Mononuclear cell (primary cell): ENCODE measurements around the gene ACY1. TPM values are rescaled to one million over a fixed set of nuclear protein-coding genes. Genes with fewer than 3 reads are reported as not detected.
A peak's percentile ranks its signal among the peaks of the same experiment; 100 is the strongest.
"Not testable (repeated sequence)": the region's sequence is repeated elsewhere in the genome, so short reads cannot be mapped to it uniquely, and the experiment has no call there.

Experiments
- H3K27me3 ChIP-seq: 2 replicates; pipeline ENCODE4 v1.6.0; 2011; ENCODE audit warnings: low read length, control low read depth; ENCODE audit not compliant: insufficient read depth
- H3K4me1 ChIP-seq: 2 replicates; pipeline ENCODE4 v1.5.1; 2011; ENCODE audit warnings: mild to moderate bottlenecking, low read length, control low read depth; ENCODE audit not compliant: insufficient read depth
- H3K4me3 ChIP-seq: 2 replicates; pipeline ENCODE4 v1.5.1; 2011; ENCODE audit warnings: mild to moderate bottlenecking, low read length, moderate library complexity
- H3K9me3 ChIP-seq: 2 replicates; pipeline ENCODE4 v1.5.1; 2011; ENCODE audit warnings: low read depth, mild to moderate bottlenecking, control low read depth, low read length
- total RNA-seq: library from RNA; depleted of rRNA; stranded (reverse); fragments of >200 nt; gene quantifications from one replicate; pipeline ENCODE4 v1.2.3, GENCODE V29; 2012

Gene ACY1
- total RNA-seq, 1 donor = 3.3 TPM

DNA sequence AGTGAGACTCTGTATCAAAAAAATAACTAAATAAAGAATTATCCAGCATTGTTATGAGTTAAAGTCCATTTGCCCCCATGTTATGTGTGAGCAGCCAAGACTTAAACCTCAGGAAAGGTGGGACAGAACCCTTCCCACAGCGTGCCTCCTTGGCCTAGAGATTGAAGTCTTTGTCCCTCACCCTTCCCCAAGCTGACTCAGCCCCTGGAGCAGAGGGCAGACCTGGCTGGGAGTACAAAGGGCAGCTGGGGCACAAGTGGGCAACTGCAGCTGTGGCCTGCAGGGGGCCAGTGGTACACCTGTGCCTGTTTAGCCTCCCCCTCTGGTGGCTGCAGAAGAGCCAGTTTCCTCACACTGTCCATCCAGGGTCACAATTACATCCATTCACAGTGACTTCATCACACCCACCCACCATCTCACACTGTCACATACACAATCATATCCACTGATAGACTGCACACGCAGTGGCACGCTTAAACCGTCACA is 940 bp upstream of the ACY1 start:
- Histone ChIP-seq H3K9me3 (no peaks in the 10 kb centered on the region), H3K4me1 (peaks cover 26% of the 10 kb centered on the region), H3K4me3 (peak overlapping the region; percentile 54), H3K27me3 (no peaks in the 10 kb centered on the region)

GRCh38 chr3:51983578-51984268 is 388 bp downstream of the ACY1 start:
- peaks cover 26% of the 10 kb centered on the region for H3K4me1 ChIP-seq

DNA sequence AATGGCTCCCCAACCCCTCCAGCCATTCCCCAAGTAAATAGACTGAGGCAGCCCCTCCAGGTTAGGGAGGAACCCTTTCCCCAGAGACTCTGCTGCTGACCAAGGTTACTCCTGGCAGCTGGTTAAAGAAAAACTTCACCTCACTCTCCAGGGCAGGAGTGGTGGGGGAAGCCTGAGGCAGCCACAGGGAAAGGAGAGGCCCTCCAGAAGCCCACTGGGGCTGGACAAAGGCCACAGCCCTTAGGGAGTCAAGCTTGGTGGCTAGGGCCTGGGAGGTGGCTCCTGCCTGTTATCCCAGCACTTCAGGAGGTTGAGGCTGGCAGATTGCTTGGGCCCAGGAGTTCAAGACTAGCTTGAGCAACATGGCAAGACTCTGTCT is 923 bp downstream of the ACY1 start:
- Histone ChIP-seq H3K27me3 (no peaks in the 10 kb centered on the region), H3K9me3 (no peaks in the 10 kb centered on the region), H3K4me3 (no peak overlapping the region), H3K4me1 (peaks cover 26% of the 10 kb centered on the region)

More at GRCh38 chr3:51983578-51984268, 388 bp downstream of the ACY1 start:
- H3K27me3 ChIP-seq = no peaks in the 10 kb centered on the region
- H3K9me3 ChIP-seq = no peaks in the 10 kb centered on the region
- H3K4me3 ChIP-seq = peak overlapping the region; percentile 54

DNA sequence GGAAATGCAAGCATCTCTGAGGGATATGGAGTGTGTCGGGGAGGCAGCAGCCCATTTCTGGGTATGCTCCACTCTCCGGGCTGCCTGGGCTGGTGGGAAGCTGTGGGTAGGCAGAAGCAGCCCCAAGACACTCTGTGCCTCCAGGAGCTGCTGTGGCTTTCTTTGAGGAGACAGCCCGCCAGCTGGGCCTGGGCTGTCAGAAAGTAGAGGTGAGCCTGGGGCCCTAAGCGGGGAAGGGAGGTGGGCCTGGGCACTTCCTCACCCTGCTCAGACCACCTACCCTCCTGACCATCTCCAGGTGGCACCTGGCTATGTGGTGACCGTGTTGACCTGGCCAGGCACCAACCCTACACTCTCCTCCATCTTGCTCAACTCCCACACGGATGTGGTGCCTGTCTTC is 1.7 kb downstream of the ACY1 start:
- Histone ChIP-seq H3K4me3 (no peak overlapping the region), H3K9me3 (no peaks in the 10 kb centered on the region), H3K4me1 (peaks cover 26% of the 10 kb centered on the region), H3K27me3 (no peaks in the 10 kb centered on the region)

DNA sequence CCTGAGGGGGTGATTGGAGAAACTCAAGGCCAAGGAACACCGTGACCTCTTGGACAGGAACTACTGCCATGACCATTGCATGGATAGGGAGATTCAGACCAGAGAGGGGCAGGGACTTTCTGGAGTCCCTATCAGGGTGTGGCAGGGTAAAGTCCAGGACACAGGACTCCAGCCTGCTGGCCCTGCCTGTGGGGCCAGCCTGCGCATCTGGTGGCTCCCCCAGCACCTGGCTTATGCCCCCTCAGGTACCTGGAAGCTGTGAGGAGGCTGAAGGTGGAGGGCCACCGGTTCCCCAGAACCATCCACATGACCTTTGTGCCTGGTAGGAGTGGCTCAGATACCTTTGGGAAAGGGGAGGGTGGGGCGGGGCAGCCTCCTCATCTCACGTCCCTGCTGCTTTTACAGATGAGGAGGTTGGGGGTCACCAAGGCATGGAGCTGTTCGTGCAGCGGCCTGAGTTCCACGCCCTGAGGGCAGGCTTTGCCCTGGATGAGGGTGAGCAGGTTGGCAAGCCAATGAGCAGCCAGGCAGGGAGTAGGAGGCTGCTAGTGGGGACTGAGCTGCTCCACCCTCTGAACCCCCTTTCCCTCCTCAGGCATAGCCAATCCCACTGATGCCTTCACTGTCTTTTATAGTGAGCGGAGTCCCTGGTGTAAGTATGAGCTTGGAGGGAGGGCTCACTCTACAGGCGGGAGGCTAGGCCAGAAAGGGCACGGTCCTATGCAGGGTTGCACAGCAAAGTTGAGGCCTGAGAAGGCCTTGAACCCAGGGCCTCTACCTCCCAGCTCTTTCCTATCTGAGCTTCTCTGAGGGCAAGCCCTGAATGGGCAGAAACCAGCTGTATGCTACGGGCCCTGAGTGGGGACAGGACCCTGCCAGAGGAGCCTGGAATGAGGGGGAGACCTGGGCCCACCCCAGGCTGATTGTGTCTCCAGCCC is 2.9 kb downstream of the ACY1 start:
- peaks cover 25% of the 10 kb centered on the region for H3K4me1 ChIP-seq

DNA sequence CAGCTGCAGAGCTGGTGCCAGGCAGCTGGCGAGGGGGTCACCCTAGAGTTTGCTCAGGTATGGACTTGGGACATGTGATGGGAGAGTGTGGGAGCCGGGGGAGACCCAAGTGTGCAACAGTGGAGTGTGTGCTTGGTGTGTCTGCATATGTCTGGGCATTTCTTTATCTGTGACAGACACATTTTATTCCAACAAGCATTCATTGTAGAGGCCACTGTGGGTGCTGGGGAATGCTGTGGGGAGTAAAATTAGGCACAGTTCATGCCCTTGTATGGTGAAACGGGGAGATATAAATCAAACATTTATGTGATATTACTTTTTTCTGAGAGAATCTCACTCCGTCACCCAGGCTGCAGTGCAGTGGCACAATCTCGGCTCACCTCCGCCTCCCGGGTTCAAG is 4.2 kb downstream of the ACY1 start:
- Histone ChIP-seq H3K27me3 (no peaks in the 10 kb centered on the region), H3K9me3 (no peaks in the 10 kb centered on the region), H3K4me1 (peaks cover 12% of the 10 kb centered on the region), H3K4me3 (no peak overlapping the region)

More for the DNA sequence above, 2.9 kb downstream of the ACY1 start:
- no peaks in the 10 kb centered on the region for H3K9me3 ChIP-seq
- no peak overlapping the region for H3K4me3 ChIP-seq
- H3K27me3 ChIP-seq = no peaks in the 10 kb centered on the region

GRCh38 chr3:51988286-51989146 is 5.2 kb downstream of the ACY1 start:
- Histone ChIP-seq H3K27me3 (no peaks in the 10 kb centered on the region), H3K9me3 (no peaks in the 10 kb centered on the region), H3K4me3 (no peak overlapping the region), H3K4me1 (peaks cover 5% of the 10 kb centered on the region)

DNA sequence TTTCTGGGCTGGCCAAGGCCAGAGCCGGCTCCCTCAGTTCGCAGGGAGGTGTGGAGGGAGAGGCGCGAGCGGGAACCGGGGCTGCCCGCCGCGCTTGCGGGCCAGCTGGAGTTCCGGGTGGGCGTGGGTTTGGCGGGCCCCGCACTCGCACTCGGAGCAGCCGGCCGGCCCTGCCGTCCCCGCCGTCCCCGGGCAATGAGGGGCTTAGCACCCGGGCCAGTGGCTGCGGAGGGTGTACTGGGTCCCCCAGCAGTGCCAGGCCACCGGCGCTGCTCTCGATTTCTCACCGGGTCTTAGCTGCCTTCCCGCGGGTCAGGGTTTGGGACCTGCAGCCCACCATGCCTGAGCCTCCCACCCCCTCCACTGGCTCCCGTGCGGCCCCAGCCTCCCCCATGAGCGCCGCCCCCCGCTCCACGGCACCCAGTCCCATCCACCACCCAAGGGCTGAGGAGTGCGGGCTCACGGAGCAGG is 7.2 kb downstream of the ACY1 start:
- peaks cover 14% of the 10 kb centered on the region for H3K4me1 ChIP-seq
- not testable (repeated sequence) for H3K9me3 ChIP-seq, H3K4me3 ChIP-seq, H3K27me3 ChIP-seq

DNA sequence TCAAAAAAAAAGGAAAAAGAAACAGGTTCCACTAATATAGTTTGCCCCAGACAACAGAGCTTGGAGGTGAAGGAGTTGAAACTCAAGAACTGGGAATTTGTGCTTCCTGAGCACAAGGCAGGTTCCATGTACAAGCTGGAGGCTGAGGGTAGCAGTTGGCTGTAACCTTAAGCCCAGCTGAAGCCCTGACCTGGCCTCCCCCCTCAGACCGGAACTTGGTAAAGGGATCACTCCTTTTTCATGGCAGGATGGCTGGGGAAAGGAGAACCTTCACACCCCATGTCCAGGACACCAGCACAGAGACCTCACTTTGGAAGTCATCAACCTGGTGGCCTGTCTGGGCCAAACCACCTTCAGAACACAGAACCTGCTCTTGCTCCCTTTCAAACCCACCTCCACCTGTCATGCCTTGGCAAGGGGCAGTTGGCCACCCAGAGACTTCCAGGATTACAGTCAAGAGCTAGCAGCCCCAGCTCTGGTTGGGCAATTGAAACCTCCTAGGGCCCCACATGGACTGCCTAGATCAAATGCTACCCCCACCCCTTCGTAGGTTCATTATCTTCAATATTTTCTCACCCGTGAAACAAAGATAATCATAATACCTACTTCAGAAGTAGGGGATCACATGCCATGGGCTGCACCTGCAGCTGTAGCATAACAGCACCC is 8.8 kb downstream of the ACY1 start:
- Histone ChIP-seq H3K4me3 (no peak overlapping the region), H3K9me3 (no peaks in the 10 kb centered on the region), H3K27me3 (no peaks in the 10 kb centered on the region), H3K4me1 (peaks cover 14% of the 10 kb centered on the region)

DNA sequence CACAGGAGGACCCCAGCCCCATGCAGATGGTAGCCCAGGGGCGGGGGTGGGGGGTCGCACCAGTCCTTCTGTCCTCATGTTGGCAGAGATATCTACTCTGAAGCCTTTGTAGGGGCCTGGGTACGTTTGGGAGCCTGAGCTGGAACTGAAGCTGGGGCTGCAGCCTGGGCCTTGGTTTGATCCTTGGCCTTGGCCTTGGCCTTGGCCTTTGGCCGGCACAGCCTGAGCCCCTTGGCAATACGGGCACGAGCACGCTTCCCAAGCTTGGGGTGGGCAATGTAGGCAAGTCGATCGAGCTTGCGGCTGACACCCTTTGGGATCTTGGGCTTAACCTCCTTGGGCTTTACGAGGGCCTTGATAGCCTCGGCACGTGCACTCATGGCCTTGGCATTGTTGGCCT is 10.3 kb downstream of the ACY1 start:
- H3K9me3 ChIP-seq, H3K27me3 ChIP-seq, H3K4me3 ChIP-seq: not testable (repeated sequence)
- H3K4me1 ChIP-seq = peaks cover 14% of the 10 kb centered on the region

DNA sequence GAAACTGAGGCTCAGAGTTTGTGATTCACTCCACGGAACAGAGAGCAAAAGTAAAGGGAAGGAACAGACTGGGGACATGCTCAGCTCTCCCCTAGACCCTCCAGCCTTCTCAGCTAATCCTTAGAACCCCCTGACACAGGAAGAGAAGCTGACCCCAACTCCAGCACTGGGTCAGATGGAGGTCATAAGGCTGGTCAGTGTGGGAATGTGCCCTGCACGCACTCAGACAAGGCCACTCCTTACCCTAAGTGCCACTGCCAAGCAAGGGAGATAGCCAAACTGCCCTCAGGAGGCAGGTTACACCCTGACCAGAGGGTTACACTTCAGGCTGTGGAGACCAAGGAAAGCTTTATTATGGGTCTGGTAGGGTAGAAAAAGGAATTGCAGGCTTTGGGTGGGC is 11.2 kb downstream of the ACY1 start:
- H3K27me3 ChIP-seq = no peaks in the 10 kb centered on the region
- no peak overlapping the region for H3K4me3 ChIP-seq
- peaks cover 14% of the 10 kb centered on the region for H3K4me1 ChIP-seq
- no peaks in the 10 kb centered on the region for H3K9me3 ChIP-seq

DNA sequence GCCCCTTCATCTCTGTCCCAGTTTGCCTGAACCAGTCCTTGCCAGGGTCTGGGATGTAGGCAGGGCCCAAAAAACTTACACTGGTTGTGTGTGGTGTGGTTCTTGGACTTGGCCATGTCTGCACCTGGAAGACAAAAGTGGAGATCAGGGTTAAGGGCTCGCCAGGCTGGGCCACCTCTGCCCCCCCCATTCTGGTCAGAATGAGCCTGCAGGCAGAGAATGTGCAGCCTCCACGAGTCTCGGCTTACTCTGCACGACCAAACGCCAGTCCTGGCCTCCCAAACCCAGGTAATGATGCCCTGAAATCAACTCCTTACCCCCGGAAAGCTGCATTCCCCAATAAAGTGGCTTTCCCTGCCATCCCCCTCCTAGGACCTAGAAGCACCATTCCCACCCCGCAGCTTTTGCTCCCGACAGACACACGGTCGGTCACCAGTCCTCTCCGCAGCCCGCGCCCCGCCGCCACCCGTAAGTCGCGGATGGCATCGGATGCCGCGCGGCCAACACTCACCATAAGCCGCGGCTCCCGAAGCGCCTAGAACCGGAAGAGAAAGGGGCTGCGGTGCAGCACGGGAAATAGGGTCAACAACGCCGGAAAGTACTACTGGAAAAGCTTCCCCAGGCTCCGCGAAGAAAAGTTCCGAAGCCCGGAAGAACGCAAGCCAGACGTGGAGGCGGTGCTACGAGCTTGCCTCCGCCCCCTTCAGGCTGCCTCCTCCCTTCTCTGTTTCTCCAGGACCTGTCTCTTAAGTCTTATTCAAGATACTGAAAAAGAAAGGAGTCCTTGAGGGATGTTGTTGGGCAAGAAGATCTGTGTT is 12.2 kb downstream of the ACY1 start, which contains the start of gene RPL29:
Gene RPL29 (minus strand): TSS at position 550 of the 818 bp plus-strand sequence. CDS start 434 bp downstream, at position 116.
- H3K4me3 ChIP-seq = peak within 1 kb of the TSS; percentile 64
- H3K27me3 ChIP-seq = no peaks in the 10 kb centered on the region
- H3K4me1 ChIP-seq = peaks cover 14% of the 10 kb centered on the region
- no peaks in the 10 kb centered on the region for H3K9me3 ChIP-seq

GRCh38 chr3:51997172-51997571 is 13.8 kb downstream of the ACY1 start:
- Histone ChIP-seq H3K9me3 (no peaks in the 10 kb centered on the region), H3K27me3 (no peaks in the 10 kb centered on the region), H3K4me1 (peaks cover 21% of the 10 kb centered on the region), H3K4me3 (no peak overlapping the region)
